GM18861 (cell line): Measurements from ENCODE around the gene KRTAP5-8.
"Not testable (repeated sequence)": the region's sequence is repeated elsewhere in the genome, so short reads cannot be mapped to it uniquely, and the experiment has no call there.

ENCODE experiments used
- ATAC-seq: cut with Tn5 transposase; IDR thresholded peaks from one replicate; pipeline ENCODE4 v1.9.1; 2021; ENCODE audit not compliant: unreplicated experiment

Gene KRTAP5-8

GRCh38 chr11:71537977-71538665 is at the start of gene KRTAP5-8:
Gene KRTAP5-8, plus strand, starts transcription at chr11:71538025. Its CDS starts 31 bp downstream, at chr11:71538056.
- not testable (repeated sequence) for ATAC-seq

GRCh38 chr11:71488681-71489270 is 49.0 kb upstream of the KRTAP5-8 start:
- no peak for ATAC-seq

- ATAC-seq = no peak
Measured at GRCh38 chr11:71489311-71490043, 48.3 kb upstream of the KRTAP5-8 start.

GRCh38 chr11:71490044-71490730 is 47.6 kb upstream of the KRTAP5-8 start:
- ATAC-seq = no peak

DNA sequence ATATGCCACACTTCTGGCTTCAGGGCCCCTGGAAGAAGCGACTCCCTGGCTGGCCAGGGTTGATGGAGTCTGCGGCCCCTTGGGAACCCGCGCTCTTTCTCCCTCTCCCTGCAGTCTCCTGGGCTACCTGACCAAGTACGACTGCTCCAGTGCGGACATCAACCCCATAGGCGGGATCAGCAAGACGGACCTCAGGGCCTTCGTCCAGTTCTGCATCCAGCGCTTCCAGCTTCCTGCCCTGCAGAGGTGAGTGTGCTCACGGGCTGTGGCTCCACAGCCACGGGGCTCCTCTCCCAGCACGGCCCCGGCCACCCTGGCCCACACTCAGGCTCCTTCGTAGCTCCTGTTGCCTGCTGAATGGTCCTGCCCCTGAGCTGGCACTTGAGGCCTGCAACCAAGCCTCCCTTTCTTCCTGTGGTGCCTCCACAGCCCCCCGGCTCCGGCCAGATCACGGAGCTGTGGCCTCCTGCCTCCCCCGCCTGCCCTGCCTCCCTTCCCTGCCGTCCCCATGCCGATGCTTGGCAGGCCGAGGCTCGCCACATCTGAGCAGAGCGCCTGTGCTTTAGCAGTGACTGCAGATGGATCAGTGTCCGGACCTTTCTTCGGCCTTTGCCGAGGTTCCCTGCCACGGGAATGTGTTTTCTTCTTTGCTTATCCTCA is 47.0 kb upstream of the KRTAP5-8 start:
- no peak for ATAC-seq

DNA sequence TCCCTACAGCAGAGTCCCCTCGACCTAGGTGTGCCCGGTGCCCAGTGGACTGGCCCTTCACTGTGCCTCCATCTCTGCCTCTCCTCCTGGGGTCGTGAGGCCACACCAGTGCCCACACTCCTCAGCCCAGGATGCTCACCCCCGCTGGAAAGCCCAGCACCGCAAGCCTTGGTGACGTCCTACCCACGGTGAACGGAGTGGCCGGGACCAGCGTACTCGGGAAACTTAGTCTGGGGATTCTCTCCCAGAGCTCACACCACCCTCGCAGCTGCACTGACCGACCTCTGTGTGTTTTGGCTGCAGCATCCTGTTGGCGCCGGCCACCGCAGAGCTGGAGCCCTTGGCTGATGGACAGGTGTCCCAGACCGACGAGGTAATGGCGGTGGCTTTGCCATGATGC is 46.3 kb upstream of the KRTAP5-8 start:
- no peak for ATAC-seq

DNA sequence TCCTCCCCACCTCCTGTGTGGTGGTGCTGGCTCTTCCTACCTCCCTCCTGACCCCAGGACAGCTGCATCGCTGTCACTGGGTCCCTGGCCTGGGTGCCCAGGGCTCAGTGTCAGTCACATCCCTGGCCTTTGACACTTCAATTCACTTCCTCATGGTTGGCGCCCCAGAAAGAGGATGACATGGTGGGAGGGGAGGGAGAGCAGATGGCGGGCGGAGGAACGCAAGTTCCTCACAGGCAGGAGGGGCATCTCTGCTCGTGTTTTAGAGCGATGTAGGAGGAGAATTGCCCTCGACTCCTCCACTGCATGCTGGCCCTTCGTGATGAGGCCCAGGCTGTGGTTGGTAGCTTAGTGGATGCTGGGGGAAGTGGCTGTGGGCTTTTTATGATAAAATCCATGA is 45.9 kb upstream of the KRTAP5-8 start:
- no peak for ATAC-seq

- no peak for ATAC-seq
Measured at GRCh38 chr11:71495286-71496230, 42.3 kb upstream of the KRTAP5-8 start.

DNA sequence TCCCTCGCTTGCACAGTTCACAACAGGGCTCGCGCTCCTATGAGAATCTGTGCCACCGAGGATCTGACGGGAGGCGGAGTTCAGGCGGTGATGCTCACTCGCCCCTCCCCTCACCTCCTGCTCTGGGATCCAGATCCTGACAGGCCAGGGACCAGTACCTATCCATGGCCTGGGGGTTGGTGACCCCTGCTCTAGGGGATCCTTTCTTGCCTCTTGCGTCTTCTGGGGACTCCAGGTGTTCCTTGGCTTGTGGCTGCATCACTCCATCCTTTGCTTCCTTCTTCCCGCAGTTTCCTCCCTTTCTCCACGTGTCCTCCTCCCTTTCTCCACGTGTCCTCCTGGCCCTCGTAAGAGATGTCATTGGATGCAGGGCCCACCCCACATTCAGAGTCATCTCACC is 41.4 kb upstream of the KRTAP5-8 start:
- no peak for ATAC-seq

DNA sequence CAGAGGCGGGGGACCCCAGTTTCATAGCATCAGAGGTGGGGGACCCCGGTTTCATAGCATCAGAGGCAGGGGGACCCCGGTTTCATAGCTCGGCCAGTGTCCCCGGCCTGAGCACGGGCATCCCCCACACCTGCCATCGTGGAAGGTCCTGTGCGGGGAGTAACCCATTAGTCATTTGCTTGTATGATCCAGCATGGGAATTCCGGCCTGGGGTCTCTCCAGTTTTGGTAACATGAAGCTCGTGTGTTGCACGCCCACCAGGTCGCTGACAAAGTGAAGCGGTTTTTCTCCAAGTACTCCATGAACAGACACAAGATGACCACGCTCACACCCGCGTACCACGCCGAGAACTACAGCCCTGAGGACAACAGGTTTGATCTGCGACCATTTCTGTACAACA is 39.7 kb upstream of the KRTAP5-8 start:
- ATAC-seq = no peak

DNA sequence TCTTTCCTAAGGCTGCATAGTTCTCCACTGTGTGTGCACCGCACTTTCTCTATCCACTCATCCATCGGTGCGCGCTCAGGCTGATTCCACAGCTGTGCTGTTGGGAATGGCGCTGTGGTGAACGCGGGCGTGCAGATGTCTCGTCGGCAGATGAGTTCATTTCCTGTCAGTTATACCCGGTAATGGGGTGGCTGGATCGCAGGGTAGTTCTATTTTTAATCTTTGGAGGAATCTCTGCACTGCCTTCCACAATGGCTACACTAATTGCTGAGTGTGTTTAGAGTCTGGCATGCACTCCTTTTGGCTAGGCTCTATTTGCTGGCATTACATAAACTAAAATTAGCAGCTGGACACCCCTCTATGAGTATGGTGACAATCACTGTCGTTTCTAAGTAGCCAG is 38.7 kb upstream of the KRTAP5-8 start:
- ATAC-seq = no peak

GRCh38 chr11:71499546-71499945 is 38.3 kb upstream of the KRTAP5-8 start:
- no peak for ATAC-seq

DNA sequence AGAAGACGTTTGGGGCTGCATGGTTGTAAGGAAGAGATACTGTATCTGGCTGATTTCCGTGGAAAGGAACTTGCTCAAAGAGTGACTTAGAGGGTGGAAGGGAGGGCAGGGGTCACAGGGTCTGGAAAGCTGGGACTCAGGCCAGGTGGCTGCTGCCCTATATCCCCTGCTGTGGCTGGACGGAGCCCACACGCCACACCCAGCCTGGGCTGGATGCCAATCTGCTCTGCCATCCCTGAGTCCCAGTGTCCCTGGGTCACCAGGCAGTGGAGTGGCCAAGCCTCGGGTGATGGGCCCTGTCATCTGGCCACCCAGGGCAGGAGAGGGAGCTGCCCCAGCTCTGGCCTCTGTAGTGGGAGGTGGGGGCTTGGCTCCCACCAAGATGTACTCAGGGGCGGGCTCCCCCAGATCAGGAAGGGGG is 37.2 kb upstream of the KRTAP5-8 start:
- no peak for ATAC-seq

DNA sequence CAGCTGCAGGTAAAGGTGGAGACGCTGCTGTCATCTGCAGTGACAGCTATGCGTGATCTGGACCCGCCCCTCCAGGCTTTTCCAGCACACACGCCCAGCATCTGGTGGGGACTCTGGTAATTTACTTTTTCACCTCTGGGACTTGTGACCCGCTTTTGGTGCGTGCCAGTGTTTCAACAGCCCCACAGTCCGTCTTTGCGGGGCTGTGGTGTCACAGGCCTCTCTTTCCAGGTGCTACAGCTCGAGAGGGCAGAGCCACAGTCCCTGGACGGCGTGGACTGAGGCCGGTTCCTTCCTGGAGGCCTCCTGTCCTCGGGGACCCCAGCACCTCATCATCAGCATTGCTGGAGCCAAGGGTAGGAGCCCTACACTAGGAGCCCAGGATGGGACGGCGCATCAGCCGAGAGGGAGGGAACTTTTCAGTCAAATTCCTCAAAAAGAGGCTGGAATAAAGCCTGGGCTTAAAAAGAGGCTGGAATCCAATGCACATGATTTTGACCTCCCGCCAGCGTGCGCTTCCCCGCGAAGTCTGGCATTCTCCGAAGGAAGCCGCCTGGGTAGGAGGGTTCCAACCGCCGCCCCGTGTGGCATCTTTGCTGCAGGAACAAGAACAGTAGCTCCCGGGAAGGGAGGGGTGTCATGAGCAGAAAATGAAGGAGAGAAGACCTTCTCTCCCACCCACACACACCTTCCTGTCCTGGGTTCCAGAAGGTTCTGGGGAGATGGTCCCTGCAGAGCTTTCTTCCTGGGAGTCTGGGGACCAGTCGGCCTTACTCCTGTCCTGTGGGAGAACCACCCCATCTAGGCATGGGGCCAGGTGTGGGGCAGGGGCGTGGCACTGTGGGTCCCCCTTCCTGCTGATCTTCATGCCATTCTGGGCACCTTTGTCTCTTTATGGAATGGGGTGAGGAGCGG is 36.5 kb upstream of the KRTAP5-8 start:
- no peak for ATAC-seq

- no peak for ATAC-seq
Measured at GRCh38 chr11:71502026-71502425, 35.8 kb upstream of the KRTAP5-8 start.

DNA sequence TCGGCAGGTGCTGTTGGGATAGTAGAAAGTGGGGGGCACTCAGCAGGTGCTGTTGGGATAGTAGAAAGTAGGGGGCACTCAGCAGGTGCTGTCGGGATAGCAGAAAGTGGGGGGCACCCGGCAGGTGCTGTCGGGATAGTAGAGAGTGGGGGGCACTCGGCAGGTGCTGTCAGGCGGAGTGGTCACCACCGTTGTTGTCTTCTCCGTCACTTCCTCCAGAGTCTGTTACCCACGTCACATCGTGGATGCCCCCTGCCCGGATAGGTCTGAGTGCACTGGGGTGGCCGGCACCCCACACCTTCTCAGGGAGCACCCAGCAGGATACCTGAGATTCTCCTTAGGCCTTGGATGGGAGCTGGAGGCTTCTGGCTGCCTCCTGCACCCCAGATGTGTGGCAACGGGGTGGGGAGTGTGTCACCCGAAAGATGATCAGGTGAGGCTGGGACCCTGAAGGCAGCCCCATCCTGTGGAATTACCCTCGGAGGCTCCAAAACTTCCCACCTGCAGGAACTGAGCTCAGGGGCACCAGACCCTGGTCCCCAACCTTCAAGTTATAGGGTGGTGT is 34.9 kb upstream of the KRTAP5-8 start:
- no peak for ATAC-seq

GRCh38 chr11:71504531-71504930 is 33.3 kb upstream of the KRTAP5-8 start:
- no peak for ATAC-seq

GRCh38 chr11:71505001-71505400 is 32.8 kb upstream of the KRTAP5-8 start:
- ATAC-seq = no peak

DNA sequence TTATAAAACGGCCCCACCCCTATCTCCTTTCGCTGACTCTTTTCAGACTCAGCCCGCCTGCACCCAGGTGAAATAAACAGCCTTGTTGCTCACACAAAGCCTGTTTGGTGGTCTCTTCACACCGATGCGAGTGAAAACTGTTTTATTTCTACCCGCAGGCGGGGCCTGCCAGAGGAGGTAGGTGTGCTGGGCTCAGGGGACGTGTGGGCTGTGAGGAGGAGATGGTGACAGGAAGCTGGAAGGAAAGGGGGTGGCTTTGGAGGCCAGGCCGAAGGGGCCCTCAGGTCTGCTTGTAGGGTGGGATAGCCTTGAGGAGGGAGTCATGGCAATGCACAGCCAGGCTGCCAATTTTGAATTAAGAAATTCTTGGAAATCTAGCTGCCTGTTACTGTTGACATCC is 32.0 kb upstream of the KRTAP5-8 start:
- ATAC-seq = no peak
